IMR-90 (cell line): ENCODE data around the gene FSTL5.

Source experiments
- CTCF ChIP-seq: conservative IDR thresholded peaks from 2 replicates; pipeline ENCODE4 v1.5.1; 2012; ENCODE audit warnings: mild to moderate bottlenecking, low read depth, low read length, improper control_type of control experiment
- MXI1 ChIP-seq: IDR thresholded peaks from 2 replicates; pipeline ENCODE4 v1.6.1; 2012; ENCODE audit warnings: low read depth, mild to moderate bottlenecking, low read length, moderate library complexity, borderline replicate concordance
- POLR2A ChIP-seq: IDR thresholded peaks from 2 replicates; pipeline ENCODE4 v1.6.1; 2012; ENCODE audit warnings: mild to moderate bottlenecking, low read depth, low read length
- RCOR1 ChIP-seq: IDR thresholded peaks from 2 replicates; pipeline ENCODE4 v1.6.1; 2012; ENCODE audit warnings: mild to moderate bottlenecking, low read length, improper control_type of control experiment; ENCODE audit not compliant: insufficient replicate concordance
- RFX5 ChIP-seq: IDR thresholded peaks from 2 replicates; pipeline ENCODE4 v1.8.0; 2012; ENCODE audit warnings: low read depth, mild to moderate bottlenecking, low read length, moderate library complexity

GRCh38 chr4:161991811-161992210 lies 172.0 kb downstream of the FSTL5 start:
- TF ChIP-seq POLR2A = no peak
- TF ChIP-seq CTCF = no peak
- no peak for TF ChIP-seq RCOR1
- no peak for TF ChIP-seq RFX5
- TF ChIP-seq MXI1 = no peak
